SK-N-SH (cell line): Measurements from ENCODE around the gene CCDC195. TPM values are rescaled to one million over a fixed set of nuclear protein-coding genes. Genes with fewer than 3 reads are reported as not detected.

ENCODE experiments used
- CTCF ChIA-PET: fragments of 300-600, 350-600 bp; formaldehyde crosslinking; extraction: SDS; loops from one replicate; lab custom pipeline; 2021; lab: Yijun Ruan, JAX
- POLR2A ChIA-PET: fragments of 350-600 bp; sonication (Branson Sonifier 250); formaldehyde crosslinking; extraction: SDS; loops from one replicate; lab custom pipeline; 2020; ENCODE audit warnings: antibody characterized with exemption, inconsistent platforms; lab: Yijun Ruan, JAX
- DNase-seq: peaks from one replicate; pipeline ENCODE4 v3.0.0; 2012
- H2AFZ ChIP-seq: fragments of 200-600 bp; sonication (generic); 2 replicates; pipeline ENCODE4 v1.8.1; 2016; ENCODE audit warnings: antibody characterized with exemption, mild to moderate bottlenecking, low read depth
- H3F3A ChIP-seq: fragments of 200-600 bp; sonication (generic); replicated peaks from 2 replicates; pipeline ENCODE3; 2016; ENCODE audit warnings: antibody characterized with exemption, mild to moderate bottlenecking; ENCODE audit not compliant: insufficient read depth
- H3K27ac ChIP-seq, 2 experiments: fragments of 200-500 bp in 1 of 2; fragments of 200-600 bp in 1 of 2; sonication (Bioruptor generic) in 1 of 2; sonication (generic), shearing (Covaris generic) in 1 of 2; 2 replicates each; pipeline versions ENCODE4 v1.5.1 to v1.6.1; 2014 to 2016; ENCODE audit warnings: low read depth in 2 of 2, inconsistent platforms in 1 of 2, low read length in 1 of 2, mild to moderate bottlenecking in 1 of 2, mixed read lengths in 1 of 2
- H3K27me3 ChIP-seq: fragments of 200-600 bp; sonication (generic), shearing (Covaris generic); 2 replicates; pipeline ENCODE4 v1.6.1; 2016; ENCODE audit warnings: mixed run types; ENCODE audit not compliant: insufficient read depth
- H3K36me3 ChIP-seq, 2 experiments: fragments of 200-500 bp in 1 of 2; fragments of 200-600 bp in 1 of 2; sonication (Bioruptor generic) in 1 of 2; sonication (generic) in 1 of 2; replicated peaks in 1 of 2; 2 replicates each; pipeline versions ENCODE3 to v1.5.1; 2014 to 2016; ENCODE audit warnings: low read length in 1 of 2, mild to moderate bottlenecking in 1 of 2; ENCODE audit not compliant: insufficient read depth in 2 of 2, control insufficient read depth in 1 of 2
- H3K4me1 ChIP-seq, 2 experiments: fragments of 200-500 bp in 1 of 2; fragments of 200-600 bp in 1 of 2; sonication (Bioruptor generic) in 1 of 2; sonication (generic), shearing (Covaris generic) in 1 of 2; 2 replicates each; pipeline versions ENCODE4 v1.5.1 to v1.6.1; 2014 to 2016; ENCODE audit warnings: low read depth in 1 of 2, low read length in 1 of 2, mixed run types in 1 of 2; ENCODE audit not compliant: insufficient read depth in 2 of 2, control insufficient read depth in 1 of 2
- H3K4me2 ChIP-seq: fragments of 200-600 bp; sonication (generic), shearing (Covaris generic); 2 replicates; pipeline ENCODE4 v1.6.1; 2017; ENCODE audit warnings: mixed run types
- H3K4me3 ChIP-seq, 2 experiments: fragments of 200-500 bp in 1 of 2; fragments of 200-600 bp in 1 of 2; sonication (Bioruptor generic) in 1 of 2; sonication (generic), shearing (Covaris generic) in 1 of 2; 2 replicates each; pipeline versions ENCODE4 v1.5.1 to v1.8.1; 2014 to 2016; ENCODE audit warnings: low read depth in 2 of 2, inconsistent platforms in 1 of 2, low read length in 1 of 2, mild to moderate bottlenecking in 1 of 2, mixed read lengths in 1 of 2, moderate library complexity in 1 of 2
- H3K79me2 ChIP-seq: fragments of 200-600 bp; sonication (generic); 2 replicates; pipeline ENCODE4 v1.8.1; 2017; ENCODE audit warnings: mild to moderate bottlenecking; ENCODE audit not compliant: insufficient read depth
- H3K9ac ChIP-seq: fragments of 200-600 bp; sonication (generic); 2 replicates; pipeline ENCODE4 v1.6.1; 2017; ENCODE audit warnings: mixed run types
- H3K9me2 ChIP-seq: fragments of 200-600 bp; sonication (generic); 2 replicates; pipeline ENCODE4 v1.6.1; 2017; ENCODE audit warnings: mixed run types
- H3K9me3 ChIP-seq: fragments of 200-600 bp; sonication (generic); 2 replicates; pipeline ENCODE4 v1.6.1; 2017; ENCODE audit warnings: mixed run types, mild to moderate bottlenecking, moderate library complexity
- H4K20me1 ChIP-seq: fragments of 200-600 bp; sonication (generic); 2 replicates; pipeline ENCODE4 v1.6.1; 2017; ENCODE audit warnings: mild to moderate bottlenecking, mixed run types; ENCODE audit not compliant: insufficient read depth
- CHD2 ChIP-seq: fragments of 150-350 bp; IDR thresholded peaks from 2 replicates; pipeline ENCODE4 v1.6.1; 2018; ENCODE audit warnings: low read length; ENCODE audit not compliant: partially characterized antibody
- CTCF ChIP-seq: fragments of 200-600 bp; sonication (generic); IDR thresholded peaks from 2 replicates; pipeline ENCODE4 v1.6.1; 2017; ENCODE audit warnings: antibody characterized with exemption, mild to moderate bottlenecking, moderate library complexity
- EP300 ChIP-seq, 2 experiments: IDR thresholded peaks; 2 replicates each; pipeline versions ENCODE4 v1.4.0 to v1.6.1; 2012; ENCODE audit warnings: borderline replicate concordance in 1 of 2, low read depth in 1 of 2, low read length in 1 of 2
- EZH2phosphoT487 ChIP-seq: fragments of 200-600 bp; sonication (generic); IDR thresholded peaks from 2 replicates; pipeline ENCODE4 v1.6.1; 2017; ENCODE audit warnings: low read depth, mixed run types, mild to moderate bottlenecking, antibody characterized with exemption, moderate library complexity, borderline replicate concordance
- IRF3 ChIP-seq: fragments of 150-350 bp; IDR thresholded peaks from 2 replicates; pipeline ENCODE4 v1.6.1; 2016; ENCODE audit warnings: mild to moderate bottlenecking, low read depth, low read length
- NFIC ChIP-seq: IDR thresholded peaks from 2 replicates; pipeline ENCODE4 v1.4.0; 2012; ENCODE audit warnings: borderline replicate concordance
- PBX3 ChIP-seq: IDR thresholded peaks from 2 replicates; pipeline ENCODE4; 2012
- RCOR1 ChIP-seq: fragments of 150-350 bp; IDR thresholded peaks from 2 replicates; pipeline ENCODE4 v1.6.1; 2017; ENCODE audit warnings: antibody characterized with exemption, low read length
- RXRA ChIP-seq: IDR thresholded peaks from 2 replicates; pipeline ENCODE4 v1.4.0; 2012; ENCODE audit warnings: low read depth, mild to moderate bottlenecking, borderline replicate concordance
- USF1 ChIP-seq: IDR thresholded peaks from 2 replicates; pipeline ENCODE4 v1.4.0; 2012; ENCODE audit warnings: low read depth, borderline replicate concordance
- USF2 ChIP-seq: fragments of 150-350 bp; IDR thresholded peaks from 2 replicates; pipeline ENCODE4 v1.6.1; 2017; ENCODE audit warnings: antibody characterized with exemption, low read length, low read depth, borderline replicate concordance
- WGBS: methylation state at CpG from one replicate; pipeline ENCODE4 v1.1.6; 2017; ENCODE audit warnings: low lambda C conversion rate; 5-methylcytosine and 5-hydroxymethylcytosine counted together
- polyA plus RNA-seq, 3 experiments: library from polyadenylated mRNA; depleted of rRNA; stranded (reverse); fragments of >200 nt; gene quantifications; 2 replicates each; pipeline ENCODE4 v1.2.3, GENCODE V29; 2012

CCDC195 gene
- polyA plus RNA-seq, 1 of the 3 experiments (the other 2 are of a cell fraction): not detected

GRCh38 chr2:224764565-224765236 lies 48.5 kb upstream of the CCDC195 start (continued):
- TF ChIP-seq USF2 (no peak), EZH2phosphoT487 (no peak), USF1 (no peak), RXRA (no peak), NFIC (no peak), RCOR1 (no peak), PBX3 (no peak)

- H2AFZ ChIP-seq: no peak overlapping the region
These were observed 41.9 kb upstream of the CCDC195 start for GRCh38 chr2:224757934-224758548.

More at GRCh38 chr2:224757934-224758548, 41.9 kb upstream of the CCDC195 start:
- H3K79me2 ChIP-seq: no peaks in the 10 kb centered on the region
- POLR2A ChIA-PET: no interaction called here
- TF ChIP-seq CTCF (no peak), IRF3 (no peak), CHD2 (no peak), EP300 (IDR thresholded peaks at IDR 0.05; ENCODE audit: borderline replicate concordance in 1 of 2, low read depth in 1 of 2, low read length in 1 of 2) (no peak)
- TF ChIP-seq, all 33 proteins: peak for 0
- H3K36me3 ChIP-seq: peaks cover 3 to 32% of the 10 kb centered on the region in 2 experiments
- H3K9me3 ChIP-seq: 0 out of 2 replicates have a peak, but pooled peaks cover 6% of the 10 kb centered on the region
- CTCF ChIA-PET: no interaction called here
- no peaks in the 10 kb centered on the region for H3K4me1 ChIP-seq
- no peaks in the 10 kb centered on the region for H3K27me3 ChIP-seq
- H3K27ac ChIP-seq: no peak overlapping the region
- no peak overlapping the region for H3K9ac ChIP-seq
- no peaks in the 10 kb centered on the region for H4K20me1 ChIP-seq
- no peak for DNase-seq
- no peak overlapping the region for H3K4me3 ChIP-seq
- H3K9me2 ChIP-seq: no peaks in the 10 kb centered on the region
- H3K4me2 ChIP-seq: no peak overlapping the region
- H3F3A ChIP-seq: no peaks in the 10 kb centered on the region
- WGBS: 70% methylated on average over 2 of the region's 3 CpGs
